ENCODE measurements around the gene GPRIN2.

GRCh38 chr10:46557319-46558121 lies 1.1 kb upstream of the GPRIN2 start:
- no peak for TF ChIP-seq CTCF (conservative IDR thresholded peaks at IDR 0.05)
- TF ChIP-seq ZFX (IDR thresholded peaks at IDR 0.05) = no peak

All from C4-2B (cell line).